ENCODE measurements around the gene IGF1R. TPM values are rescaled to one million over a fixed set of nuclear protein-coding genes. Genes with fewer than 3 reads are reported as not detected.

IGF1R gene
- total RNA-seq, 4 donors from 2014 or later = 31.6 to 87.8 (median 60.0) TPM

GRCh38 chr15:98699591-98700424 lies 51.5 kb downstream of the IGF1R start:
- Histone ChIP-seq H3K27me3 (no peaks in the 10 kb centered on the region), H3K36me3 (no peaks in the 10 kb centered on the region), H3K4me3 (no peak overlapping the region), H3K4me1 (peaks cover 0 to 60% (median 24%) of the 10 kb centered on the region in 3 donors), H3K27ac (no peak overlapping the region), H3K9me3 (no peaks in the 10 kb centered on the region)
- TF ChIP-seq POLR2A (IDR thresholded peaks at IDR 0.05) (no peak), EP300 (IDR thresholded peaks at IDR 0.05) (no peak), POLR2AphosphoS5 (IDR thresholded peaks at IDR 0.05) (no peak)
- TF ChIP-seq, protein P1, sequence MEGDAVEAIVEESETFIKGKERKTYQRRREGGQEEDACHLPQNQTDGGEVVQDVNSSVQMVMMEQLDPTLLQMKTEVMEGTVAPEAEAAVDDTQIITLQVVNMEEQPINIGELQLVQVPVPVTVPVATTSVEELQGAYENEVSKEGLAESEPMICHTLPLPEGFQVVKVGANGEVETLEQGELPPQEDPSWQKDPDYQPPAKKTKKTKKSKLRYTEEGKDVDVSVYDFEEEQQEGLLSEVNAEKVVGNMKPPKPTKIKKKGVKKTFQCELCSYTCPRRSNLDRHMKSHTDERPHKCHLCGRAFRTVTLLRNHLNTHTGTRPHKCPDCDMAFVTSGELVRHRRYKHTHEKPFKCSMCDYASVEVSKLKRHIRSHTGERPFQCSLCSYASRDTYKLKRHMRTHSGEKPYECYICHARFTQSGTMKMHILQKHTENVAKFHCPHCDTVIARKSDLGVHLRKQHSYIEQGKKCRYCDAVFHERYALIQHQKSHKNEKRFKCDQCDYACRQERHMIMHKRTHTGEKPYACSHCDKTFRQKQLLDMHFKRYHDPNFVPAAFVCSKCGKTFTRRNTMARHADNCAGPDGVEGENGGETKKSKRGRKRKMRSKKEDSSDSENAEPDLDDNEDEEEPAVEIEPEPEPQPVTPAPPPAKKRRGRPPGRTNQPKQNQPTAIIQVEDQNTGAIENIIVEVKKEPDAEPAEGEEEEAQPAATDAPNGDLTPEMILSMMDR (IDR thresholded peaks at IDR 0.05) = no peak
- ATAC-seq = no peak
- 49 to 70% methylated on average over 10 to 11 of the region's 11 CpGs for WGBS, 2 donors (ENCODE audit: low coverage in 1 of 2)

GRCh38 chr15:98700519-98700918 lies 52.2 kb downstream of the IGF1R start:
- Histone ChIP-seq H3K4me1 (peaks cover 0 to 59% (median 20%) of the 10 kb centered on the region in 3 donors), H3K9me3 (no peaks in the 10 kb centered on the region), H3K27me3 (no peaks in the 10 kb centered on the region), H3K27ac (no peak overlapping the region), H3K4me3 (no peak overlapping the region), H3K36me3 (no peaks in the 10 kb centered on the region)
- ATAC-seq = no peak
- TF ChIP-seq EP300 (IDR thresholded peaks at IDR 0.05) = no peak
- TF ChIP-seq POLR2A (IDR thresholded peaks at IDR 0.05) = no peak
- no peak for TF ChIP-seq POLR2AphosphoS5 (IDR thresholded peaks at IDR 0.05)
- TF ChIP-seq, protein P1 (IDR thresholded peaks at IDR 0.05) = no peak
- WGBS, 2 donors (ENCODE audit: low coverage in 1 of 2) = 69 to 82% methylated on average over 3 to 6 of the region's 6 CpGs

DNA sequence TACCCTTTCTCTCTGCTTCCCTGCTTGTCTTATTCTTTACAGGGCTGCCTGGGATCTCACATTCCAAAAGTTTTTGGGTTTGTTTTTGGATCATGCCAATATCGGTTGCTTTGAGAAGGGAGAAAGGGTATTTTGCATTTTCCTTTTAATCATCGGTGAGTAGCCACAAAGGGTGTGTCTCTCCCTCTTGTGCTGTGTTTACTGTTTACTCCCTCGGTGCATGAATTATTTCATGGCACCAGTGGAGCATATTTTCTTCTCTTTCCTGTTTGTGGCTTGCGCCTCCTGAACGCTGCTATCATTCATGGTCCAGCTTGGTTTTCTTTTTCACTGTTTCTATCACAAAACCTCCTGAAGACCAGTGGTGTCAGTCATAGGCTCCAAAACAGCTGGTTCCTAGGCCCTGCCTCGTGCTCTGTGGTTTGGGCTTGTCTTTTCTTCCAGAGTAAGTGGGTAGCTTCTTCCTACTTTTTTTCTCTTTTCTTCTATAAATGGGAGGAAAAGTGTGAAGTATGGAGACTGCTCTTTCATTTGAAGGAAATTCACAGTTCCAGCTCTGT lies 54.9 kb downstream of the IGF1R start:
- no peaks in the 10 kb centered on the region for H3K9me3 ChIP-seq
- H3K4me3 ChIP-seq = no peak overlapping the region
- H3K27ac ChIP-seq = no peak overlapping the region
- peaks cover 0 to 11% of the 10 kb centered on the region in 2 donors for H3K36me3 ChIP-seq
- 54 to 78% methylated on average over 6 of the region's 6 CpGs for WGBS, 2 donors (ENCODE audit: low coverage in 1 of 2)
- no peaks in the 10 kb centered on the region for H3K27me3 ChIP-seq
- no peak for ATAC-seq
- no peak for TF ChIP-seq EP300 (IDR thresholded peaks at IDR 0.05)
- no peak for TF ChIP-seq POLR2AphosphoS5 (IDR thresholded peaks at IDR 0.05)
- no peak for TF ChIP-seq POLR2A (IDR thresholded peaks at IDR 0.05)
- TF ChIP-seq, protein P1 (IDR thresholded peaks at IDR 0.05) = no peak
- peaks cover 0 to 56% (median 19%) of the 10 kb centered on the region in 3 donors for H3K4me1 ChIP-seq

DNA sequence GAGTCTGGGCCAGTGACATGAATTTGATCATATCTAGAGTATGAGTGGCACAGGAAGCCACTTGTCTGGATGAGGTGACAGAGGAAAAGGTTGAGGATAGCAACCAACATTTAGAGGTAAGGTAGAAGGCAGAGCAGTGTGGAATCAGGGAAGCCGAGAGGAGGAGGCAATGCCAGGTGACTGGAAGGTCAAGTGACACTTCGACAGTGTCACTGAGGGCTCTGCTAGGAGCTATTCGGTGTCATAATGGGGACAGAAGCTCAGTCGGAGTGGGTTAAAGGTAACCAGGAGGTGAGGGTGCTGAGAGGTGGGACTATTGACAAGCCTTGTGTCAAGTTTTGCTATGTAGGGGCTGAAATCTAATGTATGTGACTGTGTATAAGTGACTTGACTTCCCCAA lies 56.7 kb downstream of the IGF1R start:
- no peak overlapping the region for H3K27ac ChIP-seq
- H3K36me3 ChIP-seq = peaks cover 0 to 13% of the 10 kb centered on the region in 2 donors
- 96 to 98% methylated on average over 4 of the region's 4 CpGs for WGBS, 2 donors (ENCODE audit: low coverage in 1 of 2)
- no peak for ATAC-seq
- peaks cover 0 to 58% (median 12%) of the 10 kb centered on the region in 3 donors for H3K4me1 ChIP-seq
- no peaks in the 10 kb centered on the region for H3K9me3 ChIP-seq
- no peaks in the 10 kb centered on the region for H3K27me3 ChIP-seq
- H3K4me3 ChIP-seq = no peak overlapping the region
- TF ChIP-seq POLR2A (IDR thresholded peaks at IDR 0.05) (no peak), EP300 (IDR thresholded peaks at IDR 0.05) (no peak), POLR2AphosphoS5 (IDR thresholded peaks at IDR 0.05) (no peak)
- TF ChIP-seq, protein P1 (IDR thresholded peaks at IDR 0.05) = no peak
